HepG2 (cell line): ENCODE results near the gene NUDT19. TPM values are rescaled to one million over a fixed set of nuclear protein-coding genes. Genes with fewer than 3 reads are reported as not detected.

ENCODE experiments used
- ATAC-seq: fragments of 200-7000 bp; cut with Tn5 transposase; 3 replicates; pipeline ENCODE4 v1.9.1; 2020; ENCODE audit warnings: mild to moderate bottlenecking, moderate library complexity
- BruUV-seq: library from RNA; stranded (reverse); fragments of 400-500 nt; replicated peaks from 2 replicates; lab custom pipeline; 2021; lab: Mats Ljungman, UMichigan
- CTCF ChIA-PET: fragments of 300-600 bp; formaldehyde crosslinking; extraction: SDS; loops from one replicate; lab custom pipeline; 2021; ENCODE audit warnings: low total read pairs, inconsistent platforms, low intra/inter-chr PET ratio; lab: Yijun Ruan, JAX
- POLR2A ChIA-PET: fragments of 350-600 bp; sonication (Branson Sonifier 250); formaldehyde crosslinking; loops from one replicate; lab custom pipeline; 2020; ENCODE audit warnings: antibody characterized with exemption, inconsistent platforms; lab: Yijun Ruan, JAX
- DNase-seq: peaks from one replicate; pipeline ENCODE4 v3.0.0-alpha.2; 2015; ENCODE audit warnings: low spot score
- FAIRE-seq: peaks from 3 replicates; lab custom pipeline; 2011; peaks lifted over from hg19 to GRCh38; lab: Jason Lieb, UNC
- H2AFZ ChIP-seq: one replicate; pipeline ENCODE4 v1.6.1; 2011; ENCODE audit warnings: low read length, inconsistent platforms
- H3K27ac ChIP-seq: fragments of 300-600 bp; 3 replicates; pipeline ENCODE4 v1.8.0; 2011; ENCODE audit warnings: mixed run types, mild to moderate bottlenecking, mixed read lengths, low read length, inconsistent platforms; ENCODE audit not compliant: insufficient read depth; ENCODE audit errors: extremely low read length
- H3K27me3 ChIP-seq, 2 experiments: fragments of 200-600 bp in 1 of 2; 2 replicates in 1 of 2; 3 replicates in 1 of 2; pipeline versions ENCODE4 v1.6.0 to v1.8.0; 2011; ENCODE audit warnings: low read length in 2 of 2, mild to moderate bottlenecking in 2 of 2, moderate library complexity in 2 of 2, inconsistent platforms in 1 of 2; ENCODE audit not compliant: insufficient read depth in 2 of 2, control insufficient read depth in 1 of 2
- H3K36me3 ChIP-seq, 2 experiments: fragments of 200-600 bp in 1 of 2; replicated peaks in 1 of 2; 2 replicates in 1 of 2; 3 replicates in 1 of 2; pipeline versions ENCODE4 v1.5.1 to v1.8.0; 2011; ENCODE audit warnings: low read length in 2 of 2, inconsistent platforms in 1 of 2; ENCODE audit not compliant: insufficient read depth in 2 of 2, control insufficient read depth in 1 of 2
- H3K4me1 ChIP-seq: 2 replicates; pipeline ENCODE4 v1.5.1; 2012; ENCODE audit warnings: low read length, inconsistent platforms; ENCODE audit not compliant: insufficient read depth
- H3K4me2 ChIP-seq: 2 replicates; pipeline ENCODE4 v1.6.0; 2011; ENCODE audit warnings: low read depth, low read length, inconsistent platforms
- H3K4me3 ChIP-seq, 3 experiments: fragments of 200-600 bp in 1 of 3; sonication (generic), shearing (Covaris generic) in 1 of 3; replicated peaks in 1 of 3; 2 replicates each; pipeline ENCODE4 v1.5.1; 2011 to 2016; ENCODE audit warnings: low read length in 3 of 3, inconsistent platforms in 2 of 3, low read depth in 2 of 3, mild to moderate bottlenecking in 2 of 3, control low read depth in 1 of 3, mixed read lengths in 1 of 3; ENCODE audit not compliant: insufficient read depth in 1 of 3
- H3K79me2 ChIP-seq: one replicate; pipeline ENCODE4 v1.6.1; 2011; ENCODE audit warnings: low read length, inconsistent platforms; ENCODE audit not compliant: insufficient read depth
- H3K9ac ChIP-seq: 2 replicates; pipeline ENCODE4 v1.6.0; 2011; ENCODE audit warnings: mild to moderate bottlenecking, low read depth, low read length, inconsistent platforms; ENCODE audit not compliant: insufficient read depth
- H3K9me3 ChIP-seq: 2 replicates; pipeline ENCODE4 v1.5.1; 2012; ENCODE audit warnings: mild to moderate bottlenecking, low read length
- H4K20me1 ChIP-seq: 2 replicates; pipeline ENCODE4 v1.6.0; 2011; ENCODE audit warnings: inconsistent platforms, mild to moderate bottlenecking, low read length, moderate library complexity; ENCODE audit not compliant: insufficient read depth
- HCFC1 ChIP-seq: fragments of 150-350 bp; IDR thresholded peaks from 2 replicates; pipeline ENCODE4 v1.6.1; 2014; ENCODE audit warnings: low read depth, low read length
- SP4 ChIP-seq: sonication (generic); formaldehyde crosslinking; IDR thresholded peaks from 2 replicates; pipeline ENCODE4 v1.8.1; 2023; ENCODE audit warnings: mild to moderate bottlenecking, missing genetic modification reagents
- YY1 ChIP-seq: IDR thresholded peaks from 2 replicates; pipeline ENCODE4 v1.6.1; 2011; ENCODE audit warnings: low read length, low read depth, moderate library complexity, mild to moderate bottlenecking; ENCODE audit not compliant: insufficient read depth, insufficient replicate concordance
- ZNF121 ChIP-seq: sonication (generic); formaldehyde crosslinking; IDR thresholded peaks from 2 replicates; pipeline ENCODE4 v1.5.0; 2020; ENCODE audit warnings: mild to moderate bottlenecking, missing genetic modification reagents
- WGBS: methylation state at CpG from one replicate; pipeline ENCODE4 v1.1.6; 2017; ENCODE audit warnings: low lambda C conversion rate; 5-methylcytosine and 5-hydroxymethylcytosine counted together
- in situ Hi-C: cut with HindIII; loops from 2 replicates; pipeline ENCODE4 v1.10.0; 2017; ENCODE audit warnings: low pct_unique_long_range_greater_than_20kb; ENCODE audit not compliant: extremely low pct_ligation_motif_present
- intact Hi-C: fragments of 100-400 bp; cut with micrococcal nuclease; formaldehyde crosslinking; loops from one replicate; pipeline ENCODE4 v1.10.0; 2022; ENCODE audit not compliant: unreplicated experiment
- polyA plus RNA-seq, 8 experiments: library from polyadenylated mRNA; depleted of rRNA in 3 of 8; stranded (reverse) in 7 of 8; unstranded in 1 of 8; fragments of >200 nt; fragmentation: Illumina TruSeq in 4 of 8; extraction: Trizol in 4 of 8; gene quantifications; 2 replicates each; pipeline versions ENCODE4 v1.2.1 to v1.2.3, GENCODE V29; 2011 to 2016; ENCODE audit warnings: low read depth in 4 of 8, missing spikeins in 1 of 8, mixed read lengths in 1 of 8; ENCODE audit not compliant: insufficient read depth in 1 of 8
- total RNA-seq, 5 experiments: library from RNA; depleted of rRNA; stranded (reverse); fragments of >200 nt; fragmentation: Illumina TruSeq; extraction: Trizol; gene quantifications; 2 replicates each; pipeline ENCODE4 v1.2.3, GENCODE V29; 2016; ENCODE audit warnings: low read depth in 1 of 5
- TF ChIP-seq, protein P1 (sequence below): IDR thresholded peaks from 2 replicates; pipeline ENCODE4 v1.6.1; 2016; ENCODE audit warnings: mild to moderate bottlenecking
- TF ChIP-seq, protein P2 (sequence below): sonication (generic); formaldehyde crosslinking; conservative IDR thresholded peaks from 2 replicates; pipeline ENCODE4 v1.4.0; 2020; ENCODE audit warnings: mild to moderate bottlenecking, missing genetic modification reagents, moderate library complexity
- TF ChIP-seq, protein P3 (sequence below): IDR thresholded peaks from 2 replicates; pipeline ENCODE4 v1.6.1; 2016; ENCODE audit warnings: low read depth, control low read depth
- TF ChIP-seq, protein P4 (sequence below): sonication (generic); formaldehyde crosslinking; IDR thresholded peaks from 2 replicates; pipeline ENCODE4 v1.5.0; 2020; ENCODE audit warnings: missing genetic modification reagents, mild to moderate bottlenecking, borderline replicate concordance
- TF ChIP-seq, protein P5 (sequence below): sonication (generic); formaldehyde crosslinking; IDR thresholded peaks from 2 replicates; pipeline ENCODE4 v1.5.0; 2020; ENCODE audit warnings: mild to moderate bottlenecking, missing genetic modification reagents, borderline replicate concordance
- TF ChIP-seq, protein P6 (sequence below): sonication (generic); formaldehyde crosslinking; IDR thresholded peaks from 2 replicates; pipeline ENCODE4 v1.4.0; 2020; ENCODE audit warnings: missing genetic modification reagents

The NUDT19 gene
- total and polyA plus RNA-seq, 2 of the 13 experiments (the other 11 are each of a cell fraction or from before 2014, with no cell fraction given) = 3.1 to 3.6 TPM

DNA sequence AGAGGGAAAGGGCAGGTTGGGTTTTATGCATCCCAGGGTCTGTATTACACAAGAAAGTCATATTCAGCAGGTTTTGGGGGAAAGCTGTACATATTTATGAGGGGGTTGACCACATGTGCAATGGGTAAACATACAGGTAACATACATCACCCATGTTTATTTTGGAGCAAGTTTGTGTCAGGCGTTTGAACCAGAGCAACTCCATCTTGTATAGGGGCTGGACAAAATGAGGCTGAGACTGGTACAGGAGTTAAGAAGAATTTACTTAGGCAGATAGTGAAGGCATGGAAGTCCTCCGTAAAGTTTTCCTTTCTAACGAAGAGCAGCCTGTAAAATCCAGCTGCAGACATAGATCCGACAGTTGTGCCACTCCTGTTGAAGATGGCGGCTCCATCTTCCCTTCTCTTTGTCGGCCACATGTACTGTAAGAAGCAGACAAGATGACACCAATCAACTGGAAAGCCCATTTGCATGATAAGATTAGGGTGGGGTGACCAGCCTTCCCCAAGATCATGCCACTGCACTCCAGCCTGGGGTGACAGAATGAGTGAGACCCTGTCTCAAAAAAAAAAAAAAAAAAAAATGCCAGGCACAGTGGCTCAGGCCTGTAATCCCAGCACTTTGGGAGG lies 4.7 kb upstream of the NUDT19 start:
- intact Hi-C loops = no loop called here
- H3K4me2 ChIP-seq = no peak overlapping the region
- no peaks in the 10 kb centered on the region for H3K79me2 ChIP-seq
- no peak for FAIRE-seq
- H3K36me3 ChIP-seq = no peaks in the 10 kb centered on the region
- no peaks in the 10 kb centered on the region for H4K20me1 ChIP-seq
- peaks cover 0 to 2% of the 10 kb centered on the region in 2 experiments; a peak in 1 of 5 replicates for H3K27me3 ChIP-seq
- no peak overlapping the region for H3K4me3 ChIP-seq
- ChIA-PET CTCF (no interaction called here), POLR2A (interaction anchor here (1.2 kb wide), 1 partner anchor 12 kb away, joined by 4 read pairs; the partner anchor contains the start of genes ANKRD27 and RGS9BP)
- no TSS peak for BruUV-seq
- no peak for ATAC-seq
- in situ Hi-C loops = loop anchor here (25.0 kb wide), 1 partner anchor 450 kb away; the partner anchor contains the start of gene WDR88
- H3K4me1 ChIP-seq = peaks cover 19% of the 10 kb centered on the region
- no peak overlapping the region for H3K9ac ChIP-seq
- DNase-seq = no peak
- WGBS = 86% methylated on average over 6 of the region's 6 CpGs
- no peaks in the 10 kb centered on the region for H3K9me3 ChIP-seq
- H2AFZ ChIP-seq = no peak overlapping the region
- no peak overlapping the region for H3K27ac ChIP-seq
- TF ChIP-seq, protein P1, sequence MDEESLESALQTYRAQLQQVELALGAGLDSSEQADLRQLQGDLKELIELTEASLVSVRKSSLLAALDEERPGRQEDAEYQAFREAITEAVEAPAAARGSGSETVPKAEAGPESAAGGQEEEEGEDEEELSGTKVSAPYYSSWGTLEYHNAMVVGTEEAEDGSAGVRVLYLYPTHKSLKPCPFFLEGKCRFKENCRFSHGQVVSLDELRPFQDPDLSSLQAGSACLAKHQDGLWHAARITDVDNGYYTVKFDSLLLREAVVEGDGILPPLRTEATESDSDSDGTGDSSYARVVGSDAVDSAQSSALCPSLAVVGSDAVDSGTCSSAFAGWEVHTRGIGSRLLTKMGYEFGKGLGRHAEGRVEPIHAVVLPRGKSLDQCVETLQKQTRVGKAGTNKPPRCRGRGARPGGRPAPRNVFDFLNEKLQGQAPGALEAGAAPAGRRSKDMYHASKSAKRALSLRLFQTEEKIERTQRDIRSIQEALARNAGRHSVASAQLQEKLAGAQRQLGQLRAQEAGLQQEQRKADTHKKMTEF = no peak
- TF ChIP-seq, protein P2, sequence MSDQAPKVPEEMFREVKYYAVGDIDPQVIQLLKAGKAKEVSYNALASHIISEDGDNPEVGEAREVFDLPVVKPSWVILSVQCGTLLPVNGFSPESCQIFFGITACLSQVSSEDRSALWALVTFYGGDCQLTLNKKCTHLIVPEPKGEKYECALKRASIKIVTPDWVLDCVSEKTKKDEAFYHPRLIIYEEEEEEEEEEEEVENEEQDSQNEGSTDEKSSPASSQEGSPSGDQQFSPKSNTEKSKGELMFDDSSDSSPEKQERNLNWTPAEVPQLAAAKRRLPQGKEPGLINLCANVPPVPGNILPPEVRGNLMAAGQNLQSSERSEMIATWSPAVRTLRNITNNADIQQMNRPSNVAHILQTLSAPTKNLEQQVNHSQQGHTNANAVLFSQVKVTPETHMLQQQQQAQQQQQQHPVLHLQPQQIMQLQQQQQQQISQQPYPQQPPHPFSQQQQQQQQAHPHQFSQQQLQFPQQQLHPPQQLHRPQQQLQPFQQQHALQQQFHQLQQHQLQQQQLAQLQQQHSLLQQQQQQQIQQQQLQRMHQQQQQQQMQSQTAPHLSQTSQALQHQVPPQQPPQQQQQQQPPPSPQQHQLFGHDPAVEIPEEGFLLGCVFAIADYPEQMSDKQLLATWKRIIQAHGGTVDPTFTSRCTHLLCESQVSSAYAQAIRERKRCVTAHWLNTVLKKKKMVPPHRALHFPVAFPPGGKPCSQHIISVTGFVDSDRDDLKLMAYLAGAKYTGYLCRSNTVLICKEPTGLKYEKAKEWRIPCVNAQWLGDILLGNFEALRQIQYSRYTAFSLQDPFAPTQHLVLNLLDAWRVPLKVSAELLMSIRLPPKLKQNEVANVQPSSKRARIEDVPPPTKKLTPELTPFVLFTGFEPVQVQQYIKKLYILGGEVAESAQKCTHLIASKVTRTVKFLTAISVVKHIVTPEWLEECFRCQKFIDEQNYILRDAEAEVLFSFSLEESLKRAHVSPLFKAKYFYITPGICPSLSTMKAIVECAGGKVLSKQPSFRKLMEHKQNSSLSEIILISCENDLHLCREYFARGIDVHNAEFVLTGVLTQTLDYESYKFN (CRISPR knock-in tag) = no peak
- TF ChIP-seq, protein P3, sequence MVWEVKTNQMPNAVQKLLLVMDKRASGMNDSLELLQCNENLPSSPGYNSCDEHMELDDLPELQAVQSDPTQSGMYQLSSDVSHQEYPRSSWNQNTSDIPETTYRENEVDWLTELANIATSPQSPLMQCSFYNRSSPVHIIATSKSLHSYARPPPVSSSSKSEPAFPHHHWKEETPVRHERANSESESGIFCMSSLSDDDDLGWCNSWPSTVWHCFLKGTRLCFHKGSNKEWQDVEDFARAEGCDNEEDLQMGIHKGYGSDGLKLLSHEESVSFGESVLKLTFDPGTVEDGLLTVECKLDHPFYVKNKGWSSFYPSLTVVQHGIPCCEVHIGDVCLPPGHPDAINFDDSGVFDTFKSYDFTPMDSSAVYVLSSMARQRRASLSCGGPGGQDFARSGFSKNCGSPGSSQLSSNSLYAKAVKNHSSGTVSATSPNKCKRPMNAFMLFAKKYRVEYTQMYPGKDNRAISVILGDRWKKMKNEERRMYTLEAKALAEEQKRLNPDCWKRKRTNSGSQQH (CRISPR knock-in tag) = no peak
- TF ChIP-seq, protein P4, sequence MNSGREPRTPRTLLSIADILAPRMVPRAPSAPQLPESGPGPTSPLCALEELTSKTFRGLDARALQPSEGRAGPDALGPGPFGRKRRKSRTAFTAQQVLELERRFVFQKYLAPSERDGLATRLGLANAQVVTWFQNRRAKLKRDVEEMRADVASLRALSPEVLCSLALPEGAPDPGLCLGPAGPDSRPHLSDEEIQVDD = no peak
- TF ChIP-seq SP4 (CRISPR knock-in tag) = no peak
- TF ChIP-seq YY1 = no peak
- TF ChIP-seq HCFC1 = no peak
- no peak for TF ChIP-seq ZNF121 (CRISPR knock-in tag)
- TF ChIP-seq, protein P5, sequence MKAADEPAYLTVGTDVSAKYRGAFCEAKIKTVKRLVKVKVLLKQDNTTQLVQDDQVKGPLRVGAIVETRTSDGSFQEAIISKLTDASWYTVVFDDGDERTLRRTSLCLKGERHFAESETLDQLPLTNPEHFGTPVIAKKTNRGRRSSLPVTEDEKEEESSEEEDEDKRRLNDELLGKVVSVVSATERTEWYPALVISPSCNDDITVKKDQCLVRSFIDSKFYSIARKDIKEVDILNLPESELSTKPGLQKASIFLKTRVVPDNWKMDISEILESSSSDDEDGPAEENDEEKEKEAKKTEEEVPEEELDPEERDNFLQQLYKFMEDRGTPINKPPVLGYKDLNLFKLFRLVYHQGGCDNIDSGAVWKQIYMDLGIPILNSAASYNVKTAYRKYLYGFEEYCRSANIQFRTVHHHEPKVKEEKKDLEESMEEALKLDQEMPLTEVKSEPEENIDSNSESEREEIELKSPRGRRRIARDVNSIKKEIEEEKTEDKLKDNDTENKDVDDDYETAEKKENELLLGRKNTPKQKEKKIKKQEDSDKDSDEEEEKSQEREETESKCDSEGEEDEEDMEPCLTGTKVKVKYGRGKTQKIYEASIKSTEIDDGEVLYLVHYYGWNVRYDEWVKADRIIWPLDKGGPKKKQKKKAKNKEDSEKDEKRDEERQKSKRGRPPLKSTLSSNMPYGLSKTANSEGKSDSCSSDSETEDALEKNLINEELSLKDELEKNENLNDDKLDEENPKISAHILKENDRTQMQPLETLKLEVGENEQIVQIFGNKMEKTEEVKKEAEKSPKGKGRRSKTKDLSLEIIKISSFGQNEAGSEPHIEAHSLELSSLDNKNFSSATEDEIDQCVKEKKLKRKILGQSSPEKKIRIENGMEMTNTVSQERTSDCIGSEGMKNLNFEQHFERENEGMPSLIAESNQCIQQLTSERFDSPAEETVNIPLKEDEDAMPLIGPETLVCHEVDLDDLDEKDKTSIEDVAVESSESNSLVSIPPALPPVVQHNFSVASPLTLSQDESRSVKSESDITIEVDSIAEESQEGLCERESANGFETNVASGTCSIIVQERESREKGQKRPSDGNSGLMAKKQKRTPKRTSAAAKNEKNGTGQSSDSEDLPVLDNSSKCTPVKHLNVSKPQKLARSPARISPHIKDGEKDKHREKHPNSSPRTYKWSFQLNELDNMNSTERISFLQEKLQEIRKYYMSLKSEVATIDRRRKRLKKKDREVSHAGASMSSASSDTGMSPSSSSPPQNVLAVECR (CRISPR knock-in tag) = no peak
- TF ChIP-seq, protein P6, sequence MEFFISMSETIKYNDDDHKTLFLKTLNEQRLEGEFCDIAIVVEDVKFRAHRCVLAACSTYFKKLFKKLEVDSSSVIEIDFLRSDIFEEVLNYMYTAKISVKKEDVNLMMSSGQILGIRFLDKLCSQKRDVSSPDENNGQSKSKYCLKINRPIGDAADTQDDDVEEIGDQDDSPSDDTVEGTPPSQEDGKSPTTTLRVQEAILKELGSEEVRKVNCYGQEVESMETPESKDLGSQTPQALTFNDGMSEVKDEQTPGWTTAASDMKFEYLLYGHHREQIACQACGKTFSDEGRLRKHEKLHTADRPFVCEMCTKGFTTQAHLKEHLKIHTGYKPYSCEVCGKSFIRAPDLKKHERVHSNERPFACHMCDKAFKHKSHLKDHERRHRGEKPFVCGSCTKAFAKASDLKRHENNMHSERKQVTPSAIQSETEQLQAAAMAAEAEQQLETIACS (CRISPR knock-in tag) = no peak
